Prostate gland (tissue), 2 donors: ENCODE data around the gene SLC25A31.

Experiments used
- POLR2A ChIP-seq: fragments of 450-650 bp; IDR thresholded peaks from one replicate; pipeline ENCODE4 v1.6.1; 2016; ENCODE audit warnings: antibody characterized with exemption, mild to moderate bottlenecking
- POLR2AphosphoS5 ChIP-seq: sonication (generic); formaldehyde crosslinking; IDR thresholded peaks from one replicate; pipeline ENCODE4 v1.6.1; 2017; ENCODE audit warnings: antibody characterized with exemption
- TF ChIP-seq, protein P1 (sequence below), 4 experiments: fragments of 200-600 bp in 2 of 4; fragments of 450-650 bp in 2 of 4; sonication (generic) in 2 of 4; IDR thresholded peaks; 1 replicate in 3 of 4; 2 replicates in 1 of 4; pipeline ENCODE4 v1.5.1; 2016 to 2019; ENCODE audit warnings: antibody characterized with exemption in 4 of 4, mild to moderate bottlenecking in 2 of 4, moderate library complexity in 2 of 4

DNA sequence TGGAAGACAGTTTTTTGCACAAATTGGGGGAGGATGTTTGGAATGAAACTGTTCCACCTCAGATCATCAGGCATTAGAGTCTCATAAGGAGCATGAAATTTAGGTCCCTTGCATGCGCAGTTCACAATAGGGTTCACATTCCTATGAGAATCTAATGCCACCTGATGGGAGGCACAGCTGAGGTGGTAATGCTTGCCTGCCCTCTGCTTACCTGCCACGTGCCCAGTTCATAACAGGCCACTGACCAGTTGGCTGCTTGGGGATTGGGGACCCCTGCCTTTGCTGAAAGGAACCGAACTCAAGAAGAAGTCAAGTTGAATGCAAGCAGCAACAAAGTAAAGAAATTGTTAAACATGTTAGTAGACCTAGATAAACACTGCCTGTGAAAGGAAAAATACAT is 47.3 kb downstream of the SLC25A31 start:
- TF ChIP-seq, protein P1, sequence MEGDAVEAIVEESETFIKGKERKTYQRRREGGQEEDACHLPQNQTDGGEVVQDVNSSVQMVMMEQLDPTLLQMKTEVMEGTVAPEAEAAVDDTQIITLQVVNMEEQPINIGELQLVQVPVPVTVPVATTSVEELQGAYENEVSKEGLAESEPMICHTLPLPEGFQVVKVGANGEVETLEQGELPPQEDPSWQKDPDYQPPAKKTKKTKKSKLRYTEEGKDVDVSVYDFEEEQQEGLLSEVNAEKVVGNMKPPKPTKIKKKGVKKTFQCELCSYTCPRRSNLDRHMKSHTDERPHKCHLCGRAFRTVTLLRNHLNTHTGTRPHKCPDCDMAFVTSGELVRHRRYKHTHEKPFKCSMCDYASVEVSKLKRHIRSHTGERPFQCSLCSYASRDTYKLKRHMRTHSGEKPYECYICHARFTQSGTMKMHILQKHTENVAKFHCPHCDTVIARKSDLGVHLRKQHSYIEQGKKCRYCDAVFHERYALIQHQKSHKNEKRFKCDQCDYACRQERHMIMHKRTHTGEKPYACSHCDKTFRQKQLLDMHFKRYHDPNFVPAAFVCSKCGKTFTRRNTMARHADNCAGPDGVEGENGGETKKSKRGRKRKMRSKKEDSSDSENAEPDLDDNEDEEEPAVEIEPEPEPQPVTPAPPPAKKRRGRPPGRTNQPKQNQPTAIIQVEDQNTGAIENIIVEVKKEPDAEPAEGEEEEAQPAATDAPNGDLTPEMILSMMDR (IDR thresholded peaks at IDR 0.05) = no peak
- TF ChIP-seq POLR2A (no peak), POLR2AphosphoS5 (no peak)
